SH-SY5Y (cell line): ENCODE measurements around the gene IFNL2.

Experiments
- GATA2 ChIP-seq: IDR thresholded peaks from 2 replicates; pipeline ENCODE4 v1.6.1; 2011; ENCODE audit warnings: mild to moderate bottlenecking, low read depth, low read length
- GATA3 ChIP-seq: IDR thresholded peaks from 2 replicates; pipeline ENCODE4 v1.6.1; 2011; ENCODE audit warnings: low read depth, mild to moderate bottlenecking, low read length, moderate library complexity

- TF ChIP-seq GATA3 (no peak), GATA2 (no peak)
These were observed 35.4 kb downstream of the IFNL2 start for GRCh38 chr19:39303373-39304184.
